Trophoblast cell (in vitro differentiated cells and primary cell): Measurements from ENCODE around the gene VEGFC.

Experiments used
- DNase-seq, 2 donors: peaks; one replicate each; pipeline ENCODE4 v3.0.0-alpha.2; 2016
- H2AFZ ChIP-seq: 2 replicates; pipeline ENCODE4 v1.6.1; 2013; ENCODE audit warnings: low read length, moderate library complexity, mild to moderate bottlenecking; ENCODE audit not compliant: insufficient read depth, poor library complexity
- H2AK5ac ChIP-seq: 2 replicates; pipeline ENCODE4 v1.6.1; 2013; ENCODE audit warnings: mild to moderate bottlenecking, low read length
- H2BK120ac ChIP-seq: 2 replicates; pipeline ENCODE4 v1.6.1; 2013; ENCODE audit warnings: low read length, mild to moderate bottlenecking, moderate library complexity; ENCODE audit not compliant: insufficient read depth, poor library complexity
- H2BK12ac ChIP-seq: 2 replicates; pipeline ENCODE4 v1.6.1; 2013; ENCODE audit warnings: mild to moderate bottlenecking, low read length, moderate library complexity
- H2BK5ac ChIP-seq: 2 replicates; pipeline ENCODE4 v1.6.1; 2013; ENCODE audit warnings: low read length, low read depth, moderate library complexity, mild to moderate bottlenecking; ENCODE audit not compliant: poor library complexity
- H3K14ac ChIP-seq: 2 replicates; pipeline ENCODE4 v1.6.1; 2013; ENCODE audit warnings: mild to moderate bottlenecking, low read length
- H3K18ac ChIP-seq: 2 replicates; pipeline ENCODE4 v1.6.1; 2013; ENCODE audit warnings: mild to moderate bottlenecking, low read length
- H3K23ac ChIP-seq: 2 replicates; pipeline ENCODE4 v1.6.1; 2013; ENCODE audit warnings: low read length
- H3K27ac ChIP-seq: 2 replicates; pipeline ENCODE4 v1.5.1; 2013; ENCODE audit warnings: low read depth, mild to moderate bottlenecking, inconsistent platforms, low read length, moderate library complexity
- H3K27me3 ChIP-seq: 2 replicates; pipeline ENCODE4 v1.6.1; 2013; ENCODE audit warnings: inconsistent platforms, mild to moderate bottlenecking, low read length, moderate library complexity; ENCODE audit not compliant: insufficient read depth
- H3K36me3 ChIP-seq, 2 experiments: 1 replicate in 1 of 2; 2 replicates in 1 of 2; pipeline ENCODE4 v1.6.1; 2013; ENCODE audit warnings: low read length in 2 of 2, mild to moderate bottlenecking in 2 of 2, moderate library complexity in 1 of 2; ENCODE audit not compliant: insufficient read depth in 2 of 2, control insufficient read depth in 1 of 2
- H3K4ac ChIP-seq: 2 replicates; pipeline ENCODE4 v1.6.1; 2013; ENCODE audit warnings: low read depth, mild to moderate bottlenecking, low read length, moderate library complexity
- H3K4me1 ChIP-seq, 2 experiments: 1 replicate in 1 of 2; 2 replicates in 1 of 2; pipeline ENCODE4 v1.6.1; 2013; ENCODE audit warnings: low read length in 2 of 2, mild to moderate bottlenecking in 2 of 2, moderate library complexity in 1 of 2; ENCODE audit not compliant: insufficient read depth in 2 of 2, control insufficient read depth in 1 of 2
- H3K4me2 ChIP-seq: 2 replicates; pipeline ENCODE4 v1.6.1; 2013; ENCODE audit warnings: inconsistent platforms, mild to moderate bottlenecking, low read length, moderate library complexity
- H3K4me3 ChIP-seq: 2 replicates; pipeline ENCODE4 v1.5.1; 2013; ENCODE audit warnings: mild to moderate bottlenecking, low read depth, low read length, inconsistent platforms
- H3K79me1 ChIP-seq: one replicate; pipeline ENCODE4 v1.6.1; 2013; ENCODE audit warnings: low read length
- H3K79me2 ChIP-seq: 2 replicates; pipeline ENCODE4 v1.6.1; 2013; ENCODE audit warnings: low read length, mild to moderate bottlenecking; ENCODE audit not compliant: control insufficient read depth, insufficient read depth, poor library complexity
- H3K9ac ChIP-seq: 2 replicates; pipeline ENCODE4 v1.6.1; 2013; ENCODE audit warnings: mild to moderate bottlenecking, low read length
- H3K9me3 ChIP-seq: 2 replicates; pipeline ENCODE4 v1.6.1; 2013; ENCODE audit warnings: low read depth, mild to moderate bottlenecking, control low read depth, inconsistent platforms, low read length; ENCODE audit not compliant: insufficient read depth
- H4K12ac ChIP-seq: 2 replicates; pipeline ENCODE4 v1.6.1; 2013; ENCODE audit warnings: low read depth, mild to moderate bottlenecking, low read length, moderate library complexity
- H4K8ac ChIP-seq: 2 replicates; pipeline ENCODE4 v1.6.1; 2013; ENCODE audit warnings: low read depth, mild to moderate bottlenecking, low read length, moderate library complexity
- H4K91ac ChIP-seq: one replicate; pipeline ENCODE4 v1.6.1; 2013; ENCODE audit warnings: low read depth, mild to moderate bottlenecking, low read length, moderate library complexity
- WGBS: extraction: QIAGEN DNeasy Blood & Tissue Kit; methylation state at CpG from one replicate; pipeline ENCODE4 v1.1.7; 2013; ENCODE audit warnings: missing lambda C conversion rate; ENCODE audit not compliant: insufficient read length, insufficient coverage; ENCODE audit errors: extremely low coverage; 5-methylcytosine and 5-hydroxymethylcytosine counted together

VEGFC gene

GRCh38 chr4:176745902-176746301, 46.8 kb downstream of the VEGFC start:
- no peak overlapping the region for H2BK12ac ChIP-seq
- H2BK5ac ChIP-seq: no peak overlapping the region
- H3K4me1 ChIP-seq: no peaks in the 10 kb centered on the region
- H2AK5ac ChIP-seq: no peak overlapping the region
- H3K36me3 ChIP-seq: no peaks in the 10 kb centered on the region
- H3K23ac ChIP-seq: no peak overlapping the region
- H2AFZ ChIP-seq: no peak overlapping the region
- no peaks in the 10 kb centered on the region for H3K27me3 ChIP-seq
- H3K4me2 ChIP-seq: no peak overlapping the region
- H4K12ac ChIP-seq: no peak overlapping the region
- H3K4ac ChIP-seq: no peak overlapping the region
- DNase-seq: no peak
- H3K9me3 ChIP-seq: no peaks in the 10 kb centered on the region
- no peaks in the 10 kb centered on the region for H3K79me1 ChIP-seq
- no peak overlapping the region for H2BK120ac ChIP-seq
- no peak overlapping the region for H3K4me3 ChIP-seq
- H3K14ac ChIP-seq: no peak overlapping the region
- H4K91ac ChIP-seq: no peak overlapping the region
- no peak overlapping the region for H3K18ac ChIP-seq
- H4K8ac ChIP-seq: no peak overlapping the region
- H3K27ac ChIP-seq: no peak overlapping the region
- no peaks in the 10 kb centered on the region for H3K79me2 ChIP-seq
- no peak overlapping the region for H3K9ac ChIP-seq

GRCh38 chr4:176744091-176744490, 48.6 kb downstream of the VEGFC start:
- Histone ChIP-seq H3K79me1 (no peaks in the 10 kb centered on the region), H3K9me3 (no peaks in the 10 kb centered on the region), H3K4me3 (no peak overlapping the region), H3K23ac (no peak overlapping the region), H3K18ac (no peak overlapping the region), H2AK5ac (no peak overlapping the region), H4K12ac (no peak overlapping the region), H3K27me3 (no peaks in the 10 kb centered on the region), H3K36me3 (no peaks in the 10 kb centered on the region), H3K9ac (no peak overlapping the region), H3K4ac (no peak overlapping the region), H4K8ac (no peak overlapping the region), H3K27ac (no peak overlapping the region), H2AFZ (no peak overlapping the region), H3K4me1 (no peaks in the 10 kb centered on the region), H3K79me2 (no peaks in the 10 kb centered on the region), H3K4me2 (no peak overlapping the region), H4K91ac (no peak overlapping the region), H3K14ac (no peak overlapping the region), H2BK5ac (no peak overlapping the region), H2BK120ac (no peak overlapping the region), H2BK12ac (no peak overlapping the region)
- WGBS: no CpG with 5 or more reads among the region's 2 CpGs
- DNase-seq: no peak

- Histone ChIP-seq H2AK5ac (no peak overlapping the region), H4K91ac (no peak overlapping the region), H4K8ac (no peak overlapping the region), H2BK5ac (no peak overlapping the region), H3K27ac (no peak overlapping the region), H4K12ac (no peak overlapping the region), H3K9me3 (no peaks in the 10 kb centered on the region), H3K4ac (no peak overlapping the region), H3K23ac (no peak overlapping the region), H3K14ac (no peak overlapping the region), H3K9ac (no peak overlapping the region), H2BK120ac (no peak overlapping the region), H3K79me2 (no peaks in the 10 kb centered on the region), H3K79me1 (no peaks in the 10 kb centered on the region), H3K4me3 (no peak overlapping the region), H3K36me3 (no peaks in the 10 kb centered on the region), H2BK12ac (no peak overlapping the region), H3K27me3 (no peaks in the 10 kb centered on the region), H3K4me1 (no peaks in the 10 kb centered on the region), H2AFZ (no peak overlapping the region), H3K4me2 (no peak overlapping the region), H3K18ac (no peak overlapping the region)
- no peak for DNase-seq
- WGBS: no CpG with 5 or more reads among the region's 6 CpGs
Measured at GRCh38 chr4:176742211-176742610, 50.5 kb downstream of the VEGFC start.

- no peak overlapping the region for H3K4me2 ChIP-seq
- no peak overlapping the region for H3K14ac ChIP-seq
- H2AK5ac ChIP-seq: no peak overlapping the region
- no peak overlapping the region for H4K12ac ChIP-seq
- no peak for DNase-seq
- no peaks in the 10 kb centered on the region for H3K4me1 ChIP-seq
- H4K91ac ChIP-seq: no peak overlapping the region
- H3K27me3 ChIP-seq: no peaks in the 10 kb centered on the region
- no peak overlapping the region for H2BK120ac ChIP-seq
- H3K9ac ChIP-seq: no peak overlapping the region
- no peak overlapping the region for H2BK12ac ChIP-seq
- H3K79me2 ChIP-seq: no peaks in the 10 kb centered on the region
- H3K23ac ChIP-seq: no peak overlapping the region
- H2BK5ac ChIP-seq: no peak overlapping the region
- no peaks in the 10 kb centered on the region for H3K79me1 ChIP-seq
- no peak overlapping the region for H3K27ac ChIP-seq
- no peak overlapping the region for H3K18ac ChIP-seq
- H2AFZ ChIP-seq: no peak overlapping the region
- H3K4me3 ChIP-seq: no peak overlapping the region
- no peaks in the 10 kb centered on the region for H3K36me3 ChIP-seq
- H3K9me3 ChIP-seq: no peaks in the 10 kb centered on the region
- no peak overlapping the region for H3K4ac ChIP-seq
- WGBS: no CpG with 5 or more reads among the region's 4 CpGs
- no peak overlapping the region for H4K8ac ChIP-seq
Measured at GRCh38 chr4:176741253-176741652, 51.5 kb downstream of the VEGFC start.
